GM19025 (cell line): ENCODE results near the gene BTRC.

Experiments
- ATAC-seq: cut with Tn5 transposase; IDR thresholded peaks from one replicate; pipeline ENCODE4 v1.9.1; 2021; ENCODE audit warnings: mild to moderate bottlenecking, low read depth, moderate library complexity; ENCODE audit not compliant: unreplicated experiment

The BTRC gene

DNA sequence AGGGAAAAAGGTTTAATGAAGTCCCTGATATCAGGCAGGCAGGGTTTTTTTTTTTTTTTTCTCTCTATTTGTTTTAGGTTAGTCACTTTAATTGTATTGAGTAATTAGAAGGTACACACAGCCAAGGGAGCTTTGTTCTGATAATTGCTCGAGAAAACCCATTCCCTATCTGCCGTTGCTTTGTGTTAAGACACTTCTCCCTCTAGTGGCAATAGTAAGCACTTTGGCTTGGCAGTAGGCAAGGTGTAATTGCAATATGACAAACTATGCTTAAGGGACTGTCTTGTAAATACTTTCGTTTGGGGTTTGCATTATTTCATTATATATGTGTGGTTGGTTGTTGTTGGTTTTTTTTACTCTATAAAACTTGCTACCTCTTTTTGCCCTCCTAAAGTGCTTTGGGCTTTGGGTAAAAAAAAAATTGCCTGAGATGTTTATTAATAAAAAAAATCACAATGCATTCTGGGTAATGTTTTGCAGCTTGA is 113.4 kb downstream of the BTRC start:
- ATAC-seq, result no peak

- no peak for ATAC-seq
Measured at GRCh38 chr10:101468159-101468558, 114.2 kb downstream of the BTRC start.

DNA sequence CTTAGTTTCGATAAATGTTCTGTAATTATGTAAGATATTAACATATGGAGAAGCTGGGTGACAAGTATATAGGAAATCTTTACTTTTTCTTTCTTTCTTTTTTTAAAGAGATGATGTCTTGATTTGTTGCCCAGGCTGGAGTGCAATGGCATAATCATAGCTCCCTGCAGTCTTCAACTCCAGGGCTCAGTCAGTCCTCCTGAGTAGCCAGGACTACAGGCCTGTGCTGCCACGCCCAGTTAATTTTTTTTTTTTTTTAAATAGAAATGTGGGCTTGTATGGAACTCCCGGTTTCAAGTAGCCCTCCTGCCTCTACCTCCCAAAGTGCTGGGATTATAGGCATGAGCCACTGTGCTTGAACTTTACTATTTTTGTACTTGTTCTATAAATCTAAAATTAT is 122.4 kb downstream of the BTRC start:
- ATAC-seq, result no peak

GRCh38 chr10:101478956-101479355 is 125.0 kb downstream of the BTRC start:
- ATAC-seq, result no peak

GRCh38 chr10:101481256-101481655 is 127.3 kb downstream of the BTRC start:
- ATAC-seq, result no peak

- no peak for ATAC-seq
Measured at GRCh38 chr10:101482568-101482967, 128.6 kb downstream of the BTRC start.

- ATAC-seq, result no peak
Measured at GRCh38 chr10:101484175-101484745, 130.3 kb downstream of the BTRC start.

GRCh38 chr10:101485207-101485606 is 131.2 kb downstream of the BTRC start:
- ATAC-seq, result no peak

- no peak for ATAC-seq
Measured at GRCh38 chr10:101485681-101486554, 132.0 kb downstream of the BTRC start.

- ATAC-seq, result no peak
Measured at GRCh38 chr10:101487399-101487798, 133.4 kb downstream of the BTRC start.

- ATAC-seq, result no peak
Measured at GRCh38 chr10:101489355-101489754, 135.4 kb downstream of the BTRC start.

DNA sequence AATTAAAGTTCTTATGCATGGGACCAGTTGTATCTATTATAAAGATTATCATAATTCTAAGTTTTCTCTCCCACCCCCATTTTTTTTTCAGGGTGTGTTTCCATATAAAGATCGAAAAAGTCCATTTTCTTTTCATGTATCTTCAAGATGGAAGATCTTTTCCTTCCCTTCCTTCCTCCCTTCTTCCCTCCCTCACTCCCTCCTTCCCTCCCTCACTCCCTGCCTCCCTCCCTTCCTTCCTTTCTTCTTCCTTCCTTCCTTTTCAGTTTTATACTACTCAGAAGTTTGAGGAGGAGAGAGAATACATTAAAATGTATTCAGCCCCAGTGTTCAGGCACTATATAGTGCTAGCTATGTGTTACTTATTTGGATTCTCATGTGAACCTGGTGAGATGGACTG is 136.1 kb downstream of the BTRC start:
- ATAC-seq, result no peak

DNA sequence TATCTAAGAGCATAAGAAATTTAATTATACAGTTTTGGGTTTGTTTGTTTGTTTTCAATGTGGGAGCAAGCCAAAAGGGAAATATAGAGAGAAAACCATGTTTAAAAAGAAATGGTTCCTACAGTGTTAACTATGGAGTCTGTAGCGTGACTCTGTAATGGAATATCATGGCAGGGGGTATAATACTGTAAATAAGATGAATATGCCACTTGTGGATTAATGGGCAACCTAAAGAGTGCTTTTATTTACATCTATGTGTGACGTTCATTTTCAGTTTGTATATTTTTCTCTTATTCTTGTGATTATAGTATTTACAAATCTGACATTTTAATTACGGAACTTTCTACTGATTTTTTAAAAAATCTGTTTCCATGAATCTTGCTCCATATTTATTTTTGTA is 138.2 kb downstream of the BTRC start:
- ATAC-seq, result no peak

- ATAC-seq, result no peak
Measured at GRCh38 chr10:101492814-101493213, 138.8 kb downstream of the BTRC start.

DNA sequence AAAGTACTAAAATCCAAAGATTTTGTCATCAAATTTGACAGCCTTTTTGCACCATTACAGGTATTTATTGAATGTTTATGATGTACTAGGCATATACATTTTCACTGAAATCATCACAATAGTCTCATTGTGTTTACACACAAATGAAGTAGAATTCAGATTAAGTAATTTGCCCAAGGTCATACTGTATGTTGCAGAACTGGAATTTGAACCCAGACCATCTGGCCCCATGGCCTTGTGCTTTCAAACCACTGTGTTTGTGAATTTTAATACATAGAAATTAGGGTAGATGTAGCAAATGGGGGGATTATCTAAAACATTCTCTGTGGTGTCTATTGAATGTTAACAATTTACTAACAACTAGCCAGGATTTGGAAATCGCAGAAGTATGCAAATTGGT is 139.3 kb downstream of the BTRC start:
- no peak for ATAC-seq

DNA sequence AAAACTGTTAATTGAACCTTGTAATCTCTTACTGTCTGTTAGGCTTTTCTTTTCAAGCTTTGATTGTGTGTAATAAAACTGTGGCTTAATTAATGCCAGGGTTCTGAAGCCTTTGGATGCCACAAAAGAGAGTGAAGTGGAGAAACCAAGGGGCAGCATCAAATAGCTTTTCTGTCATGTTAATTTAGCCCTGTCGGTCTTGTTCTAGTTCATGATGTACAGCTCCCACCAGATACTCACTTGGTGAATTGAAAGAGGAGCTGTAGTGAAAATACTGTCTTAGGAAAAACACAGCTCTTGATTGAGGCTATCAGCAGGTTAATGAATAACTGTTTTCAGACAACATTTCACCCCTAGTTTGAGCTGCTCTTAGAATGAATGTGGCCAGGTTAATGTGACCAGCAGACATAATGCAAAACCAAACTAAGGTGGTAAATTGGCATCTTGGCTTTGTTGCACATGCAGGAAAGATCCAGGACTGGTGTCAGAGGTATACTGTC is 139.9 kb downstream of the BTRC start:
- no peak for ATAC-seq

- ATAC-seq, result no peak
Measured at GRCh38 chr10:101494650-101495049, 140.7 kb downstream of the BTRC start.

GRCh38 chr10:101495324-101495925 is 141.5 kb downstream of the BTRC start:
- no peak for ATAC-seq

GRCh38 chr10:101504438-101504837 is 150.5 kb downstream of the BTRC start:
- no peak for ATAC-seq

GRCh38 chr10:101506829-101507661 is 153.1 kb downstream of the BTRC start:
- ATAC-seq, result no peak

- no peak for ATAC-seq
Measured at GRCh38 chr10:101507828-101508227, 153.9 kb downstream of the BTRC start.
